HG03457 (cell line): ENCODE results near the gene SLC13A4.
"Not testable (repeated sequence)": the region's sequence is repeated elsewhere in the genome, so short reads cannot be mapped to it uniquely, and the experiment has no call there.

Source experiments
- ATAC-seq: cut with Tn5 transposase; IDR thresholded peaks from one replicate; pipeline ENCODE4 v1.9.1; 2021; ENCODE audit warnings: moderate number of reproducible peaks; ENCODE audit not compliant: unreplicated experiment

Gene SLC13A4

DNA sequence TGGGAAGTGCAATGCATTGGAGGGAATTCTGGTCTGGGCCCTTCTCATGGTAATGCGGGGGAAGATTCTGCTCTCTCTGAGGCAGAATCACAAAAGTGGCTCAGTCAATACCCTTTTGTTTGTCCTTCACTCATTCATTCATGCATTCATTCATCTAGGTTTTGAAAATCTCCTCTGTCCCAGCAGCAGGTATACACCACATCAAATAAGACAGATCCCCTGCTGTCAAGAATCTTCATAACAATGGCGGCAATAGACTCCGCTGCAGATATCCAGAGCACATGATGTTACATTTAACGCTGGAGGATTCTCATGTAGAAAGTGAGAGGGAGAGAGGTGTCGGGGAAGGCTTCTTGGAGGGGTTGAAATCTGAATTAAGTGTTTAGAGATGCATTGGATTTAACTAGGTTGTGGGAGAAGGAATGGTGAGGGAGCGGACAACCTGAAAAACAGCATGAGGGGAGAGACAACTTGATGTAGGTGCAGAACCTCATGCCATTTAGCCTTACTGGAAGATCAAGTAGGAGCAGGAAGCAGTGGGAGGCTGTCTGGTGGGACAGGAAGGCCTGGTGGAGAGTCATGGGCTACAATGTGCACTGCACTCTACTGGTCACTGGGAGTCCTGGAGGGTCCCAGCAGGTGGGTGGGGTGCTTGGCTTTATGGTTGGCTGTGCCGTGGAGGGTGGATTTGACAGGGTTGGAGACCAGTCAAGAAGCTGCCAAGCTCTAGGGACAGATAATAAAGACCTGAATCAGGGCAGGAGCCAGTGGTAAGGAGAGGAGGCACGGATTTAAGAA is 25.8 kb upstream of the SLC13A4 start:
- no peak for ATAC-seq

DNA sequence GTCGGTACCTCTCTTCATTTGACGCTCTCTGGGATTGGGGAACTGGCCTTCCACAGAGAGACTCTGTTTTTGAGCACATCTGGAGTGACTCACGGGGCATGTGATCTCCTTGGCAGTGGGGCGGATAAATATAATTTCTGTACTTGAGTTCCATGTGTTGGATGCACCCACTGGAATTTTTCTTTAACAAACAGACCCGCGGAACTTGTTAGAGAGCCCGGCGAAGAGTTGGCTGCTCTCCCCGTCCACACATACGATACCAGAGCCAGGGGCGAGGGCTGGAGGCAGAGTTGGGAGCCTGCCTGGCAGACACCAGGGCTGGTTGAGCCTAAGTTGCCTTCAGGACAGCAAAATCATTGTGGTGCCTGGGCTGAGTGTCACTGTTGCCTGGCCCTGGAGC is 20.8 kb upstream of the SLC13A4 start, which contains the start of gene FAM180A:
Gene FAM180A, minus strand, starts transcription at position 44 of the 400 bp plus-strand sequence. CDS start 233 bp downstream, outside the sequence.
- no peak for ATAC-seq

DNA sequence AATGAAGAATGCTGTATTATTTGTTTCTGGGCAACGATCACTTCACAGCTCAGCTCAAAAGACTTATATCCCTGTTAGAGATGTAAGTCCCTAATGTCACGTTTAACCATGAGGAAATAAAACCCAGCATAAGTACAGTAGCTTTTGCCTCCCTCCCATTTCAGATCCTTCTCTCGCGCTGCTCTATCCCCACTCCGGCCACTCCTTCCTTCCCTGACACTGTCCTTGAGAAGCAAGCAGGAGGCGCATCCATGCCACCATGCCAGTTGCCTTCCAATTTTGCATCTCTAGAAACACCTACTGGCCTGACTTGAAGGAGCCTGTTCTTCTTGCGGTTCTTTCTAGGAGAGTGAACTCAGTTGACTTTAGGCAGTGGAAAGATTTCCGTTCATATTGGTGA is 19.4 kb upstream of the SLC13A4 start:
- ATAC-seq = no peak

DNA sequence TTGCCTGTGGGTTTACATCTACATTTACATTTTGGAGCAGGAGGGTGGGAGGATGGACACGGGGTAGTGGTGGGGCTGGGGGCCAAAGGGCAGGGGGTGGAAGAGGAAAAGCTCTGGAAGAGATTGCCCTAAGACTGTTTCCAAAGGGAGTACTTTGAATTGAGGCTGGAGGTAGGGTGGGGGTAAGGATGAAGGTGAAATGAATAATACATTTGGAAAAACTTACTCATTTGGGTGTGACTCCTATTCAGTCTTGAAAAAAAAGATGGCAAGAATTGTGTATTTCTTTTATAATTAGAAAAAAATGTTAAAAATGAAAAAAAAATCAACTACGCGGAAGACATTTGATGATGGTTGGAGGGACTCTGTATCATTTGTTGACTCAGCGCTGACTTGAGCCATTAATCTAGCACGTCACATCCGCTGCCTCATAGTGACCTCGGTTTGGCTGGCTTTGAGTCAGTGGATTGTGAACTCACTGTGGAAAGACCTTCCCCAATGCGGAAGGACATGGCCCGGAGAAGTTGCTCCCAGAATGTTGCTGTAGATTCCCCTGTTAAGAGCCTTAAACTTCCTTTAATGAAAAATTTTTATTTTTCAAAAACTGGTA is 17.8 kb upstream of the SLC13A4 start:
- ATAC-seq = no peak

DNA sequence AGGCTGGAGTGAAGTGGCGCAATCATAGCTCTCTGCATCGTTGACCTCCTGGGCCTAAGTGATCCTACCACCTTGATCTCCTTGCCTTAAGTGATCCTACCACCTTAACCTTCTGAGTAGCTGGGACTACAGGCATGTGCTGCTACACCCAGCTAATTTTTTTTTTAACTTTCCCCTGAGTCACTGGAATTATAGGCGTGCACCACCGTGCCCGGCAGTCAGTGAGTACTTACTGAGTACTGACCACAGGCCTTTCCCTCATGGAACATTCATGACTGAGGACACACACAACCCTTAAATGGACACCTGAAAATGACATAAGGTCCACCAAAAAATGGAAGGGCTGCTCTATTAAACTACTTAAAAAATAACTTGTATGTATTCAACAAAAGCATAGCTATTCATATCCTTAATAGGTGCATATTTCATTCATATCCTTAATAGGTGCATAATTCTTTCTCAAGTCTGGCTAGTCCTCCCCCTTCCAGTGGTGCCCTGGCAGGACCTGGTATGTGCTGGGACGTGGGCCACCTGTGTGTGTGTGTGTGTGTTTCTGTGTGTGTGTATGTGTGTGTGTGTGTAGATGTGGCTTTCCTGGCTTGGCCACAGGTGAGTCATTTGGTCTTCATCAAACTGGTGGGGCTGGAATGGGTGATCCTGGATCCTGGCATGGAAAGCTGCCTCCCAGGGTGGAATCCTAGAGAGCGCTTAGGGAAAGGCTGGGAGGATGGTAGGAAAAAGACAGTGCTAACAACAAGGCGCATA is 17.1 kb upstream of the SLC13A4 start:
- ATAC-seq = no peak

DNA sequence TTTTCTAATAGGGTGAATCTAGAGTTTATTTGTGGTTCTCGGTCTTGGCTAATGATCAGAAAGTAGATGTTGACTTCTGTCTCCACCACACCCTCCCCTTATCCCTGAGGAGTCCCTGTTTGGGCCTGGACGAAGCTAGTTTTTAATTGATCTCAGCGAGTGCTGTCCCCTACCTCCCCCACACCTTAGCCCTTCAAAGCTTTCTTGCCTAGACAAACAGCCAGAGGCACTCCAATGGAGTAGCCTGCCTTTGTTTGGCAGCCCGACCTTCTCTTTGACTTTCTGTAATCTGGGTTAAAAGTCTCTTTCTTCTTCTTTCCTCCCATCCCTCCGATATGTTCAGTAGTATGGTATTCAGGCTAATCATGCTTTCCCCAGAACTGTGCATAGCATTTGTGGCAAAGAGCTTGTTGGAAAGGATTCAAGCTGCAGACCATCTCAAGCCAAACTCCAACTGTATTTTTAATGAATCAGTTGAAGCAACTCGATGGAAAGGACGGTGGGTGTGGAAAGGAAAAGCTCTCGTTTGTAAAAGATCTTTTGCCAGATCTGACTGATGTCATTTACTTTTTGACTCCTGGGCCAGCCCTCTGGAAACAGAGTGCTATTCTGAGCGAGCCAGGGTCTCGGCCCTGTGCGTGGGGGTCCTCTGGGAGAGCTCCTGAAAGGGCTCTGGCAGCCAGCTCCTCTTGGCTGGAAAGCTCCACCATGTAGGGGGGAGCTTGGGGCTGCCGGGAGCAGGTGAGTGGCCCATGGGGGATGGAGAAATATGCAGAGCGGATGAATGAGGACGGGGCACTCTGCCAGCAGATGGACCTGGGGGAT is 16.1 kb upstream of the SLC13A4 start:
- no peak for ATAC-seq

GRCh38 chr7:135742371-135742770 is 14.4 kb upstream of the SLC13A4 start:
- ATAC-seq = no peak

- no peak for ATAC-seq
These were observed 13.9 kb upstream of the SLC13A4 start for GRCh38 chr7:135741905-135742304.

DNA sequence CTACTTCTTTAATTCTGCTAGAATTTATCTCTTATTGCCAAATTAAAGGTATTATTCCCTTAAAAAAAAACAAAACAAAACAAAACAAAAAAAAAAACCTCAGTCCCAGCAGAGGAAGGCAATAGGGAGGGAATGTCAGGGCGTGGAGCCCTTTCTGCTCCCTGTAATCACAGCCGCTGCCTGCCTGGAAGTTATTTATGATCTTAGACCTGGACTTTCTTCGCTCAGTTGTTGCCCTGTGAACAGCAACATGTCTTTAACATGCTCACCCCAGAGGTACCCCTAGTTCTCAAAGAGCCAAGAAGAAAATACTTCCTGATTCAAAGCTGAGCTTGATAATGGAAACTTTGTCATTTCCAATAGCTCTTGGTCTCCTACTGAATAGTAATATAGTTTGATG is 12.9 kb upstream of the SLC13A4 start:
- ATAC-seq = no peak

DNA sequence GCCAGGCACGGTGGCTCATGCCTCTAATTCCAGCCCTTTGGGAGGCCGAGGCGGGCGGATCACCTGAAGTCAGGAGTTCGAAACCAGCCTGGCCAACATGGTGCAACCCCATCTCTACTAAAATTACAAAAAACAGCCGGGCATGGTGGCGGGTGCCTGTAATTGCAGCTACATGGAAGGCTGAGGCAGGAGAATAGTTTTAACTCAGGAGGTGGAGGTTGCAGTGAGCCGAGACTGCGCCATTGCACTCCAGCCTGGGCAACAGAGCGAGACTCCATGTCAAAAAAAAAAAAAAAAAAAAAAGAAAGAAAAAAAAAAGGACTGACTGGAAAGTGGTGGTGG is 9.3 kb upstream of the SLC13A4 start:
- ATAC-seq = not testable (repeated sequence)

GRCh38 chr7:135736586-135737305 is 8.8 kb upstream of the SLC13A4 start:
- no peak for ATAC-seq

- no peak for ATAC-seq
These were observed 6.3 kb upstream of the SLC13A4 start for GRCh38 chr7:135734343-135734689.

- no peak for ATAC-seq
These were observed 5.8 kb upstream of the SLC13A4 start for GRCh38 chr7:135733603-135734342.

- ATAC-seq = no peak
These were observed 3.1 kb upstream of the SLC13A4 start for GRCh38 chr7:135731131-135731530.

DNA sequence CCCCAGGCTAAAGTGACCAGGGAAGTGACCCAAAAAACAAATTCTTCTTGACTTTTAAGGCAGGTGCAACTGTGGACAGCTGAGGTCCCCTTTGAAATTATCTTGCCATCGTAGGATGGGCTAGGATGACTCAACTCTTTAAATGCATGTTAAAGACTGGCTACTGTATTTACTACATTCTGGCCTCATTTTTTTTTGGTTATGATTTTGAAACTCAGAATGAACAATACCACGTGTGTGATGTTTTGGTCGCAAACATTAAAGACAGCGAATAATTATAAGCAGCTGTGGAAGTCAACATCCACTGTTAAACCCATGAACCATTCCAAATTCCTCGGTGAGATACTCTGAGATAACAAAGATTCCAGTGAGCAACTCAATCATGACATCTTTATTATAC is 1.2 kb upstream of the SLC13A4 start:
- ATAC-seq = no peak

DNA sequence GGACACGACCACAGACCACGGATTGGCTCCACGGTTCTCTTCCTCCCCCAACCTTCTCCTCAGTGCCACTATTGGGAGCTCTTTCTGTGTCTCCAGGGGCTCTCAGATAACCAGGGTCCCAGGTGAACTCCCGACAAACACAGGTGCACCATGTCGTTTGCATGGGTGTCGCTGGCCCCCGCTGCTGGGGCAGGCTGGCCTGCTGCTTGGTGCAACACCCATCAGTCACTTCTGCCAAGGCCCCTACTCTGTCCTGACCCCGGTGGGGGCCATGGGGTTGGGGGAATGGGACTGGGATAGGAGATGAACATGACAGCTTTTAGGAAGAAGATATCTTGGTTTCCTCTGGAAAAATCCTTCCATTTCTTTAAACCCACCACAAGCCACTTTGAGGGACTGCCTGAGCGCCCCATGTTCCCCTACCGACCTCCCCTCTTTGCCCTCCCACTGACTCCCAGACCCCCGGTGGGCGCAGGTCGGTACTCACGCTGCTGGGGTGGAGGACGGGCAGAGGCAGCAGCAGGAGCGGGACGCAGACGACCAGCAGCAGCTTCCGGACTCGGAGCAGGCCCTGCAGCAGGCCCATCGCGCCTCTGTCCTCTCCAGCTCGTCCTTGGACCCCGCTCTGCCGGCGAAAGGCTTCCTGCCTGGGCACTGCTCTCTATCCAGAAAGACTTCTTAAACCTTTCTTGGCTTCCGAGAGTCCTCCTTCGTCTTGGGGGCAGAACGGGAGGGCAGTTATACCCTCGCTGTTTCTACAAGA is 894 bp downstream of the SLC13A4 start:
- no peak for ATAC-seq

GRCh38 chr7:135726276-135726788 is 1.7 kb downstream of the SLC13A4 start:
- no peak for ATAC-seq

DNA sequence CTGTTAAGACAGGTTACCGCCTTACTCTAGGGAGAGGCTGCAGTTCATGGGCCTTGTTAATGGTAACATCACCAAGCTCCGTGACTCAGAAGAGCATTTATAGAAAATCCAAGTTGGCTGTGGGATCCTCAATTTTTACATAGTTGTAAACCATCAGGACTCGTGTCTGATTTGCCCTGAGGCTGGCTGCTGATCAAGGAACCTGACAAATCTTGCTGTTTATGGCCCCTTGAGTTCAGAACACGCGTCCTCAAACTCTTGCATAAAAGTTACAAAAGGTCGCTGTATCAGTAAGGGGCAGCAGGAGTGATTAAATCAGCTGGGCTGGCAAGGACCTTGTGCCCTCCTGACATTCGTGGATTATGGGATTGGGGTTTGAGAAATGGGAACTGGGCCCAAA is 4.6 kb downstream of the SLC13A4 start:
- ATAC-seq = no peak
